PC-3 (cell line): ENCODE measurements around the gene BCL2L12.

Experiments
- CTCF ChIP-seq: fragments of 300-600 bp; sonication (generic); conservative IDR thresholded peaks from 2 replicates; pipeline ENCODE4 v1.5.1; 2017; ENCODE audit warnings: antibody characterized with exemption, low read depth, mild to moderate bottlenecking, low read length
- EZH2phosphoT487 ChIP-seq: fragments of 300-600 bp; sonication (generic); IDR thresholded peaks from 2 replicates; pipeline ENCODE4 v1.6.1; 2018; ENCODE audit warnings: mild to moderate bottlenecking, antibody characterized with exemption, low read length, borderline replicate concordance

- TF ChIP-seq CTCF (no peak), EZH2phosphoT487 (no peak)
These were observed 34.8 kb downstream of the BCL2L12 start for GRCh38 chr19:49700563-49700962.
